ENCODE results near the gene INPP4B. TPM values are rescaled to one million over a fixed set of nuclear protein-coding genes. Genes with fewer than 3 reads are reported as not detected.

The INPP4B gene
- total RNA-seq, 1 donor from 2014 or later = 10.9 TPM

DNA sequence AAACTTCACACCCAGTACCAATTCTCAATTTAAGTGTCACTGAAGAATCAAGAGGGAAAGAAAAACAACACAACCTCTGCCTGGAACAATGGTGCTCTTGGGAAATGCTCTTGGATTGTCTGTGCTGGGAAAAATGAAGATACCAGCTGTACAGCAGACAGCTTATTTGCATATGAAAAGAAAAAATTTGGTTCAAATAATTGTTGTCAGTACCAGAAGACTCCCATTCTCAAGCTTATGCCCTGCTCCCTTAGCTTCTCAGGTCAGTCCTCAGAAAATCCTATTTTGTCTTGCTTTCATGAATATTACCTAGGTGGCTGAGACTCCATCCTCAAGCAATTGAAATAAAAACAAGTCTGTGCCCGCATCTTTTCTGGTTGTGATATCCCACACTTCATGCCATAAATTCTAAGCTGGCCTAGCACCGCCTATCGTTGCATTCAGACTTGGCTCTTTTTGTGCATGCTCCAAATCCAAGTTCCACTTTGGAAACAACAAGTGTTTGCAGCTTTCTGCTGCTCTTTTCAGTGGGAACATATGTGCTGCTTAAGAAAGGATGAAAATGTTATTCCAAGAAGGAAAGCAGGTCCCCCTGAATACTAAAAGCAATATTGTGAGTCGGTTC lies 431.6 kb downstream of the INPP4B start:
- H3K27me3 ChIP-seq (ENCODE audit: control insufficient read depth, insufficient read depth, low read length) = no peaks in the 10 kb centered on the region
- H3K4me3 ChIP-seq (ENCODE audit: low read depth, low read length) = no peak overlapping the region
- TF ChIP-seq, protein P1, sequence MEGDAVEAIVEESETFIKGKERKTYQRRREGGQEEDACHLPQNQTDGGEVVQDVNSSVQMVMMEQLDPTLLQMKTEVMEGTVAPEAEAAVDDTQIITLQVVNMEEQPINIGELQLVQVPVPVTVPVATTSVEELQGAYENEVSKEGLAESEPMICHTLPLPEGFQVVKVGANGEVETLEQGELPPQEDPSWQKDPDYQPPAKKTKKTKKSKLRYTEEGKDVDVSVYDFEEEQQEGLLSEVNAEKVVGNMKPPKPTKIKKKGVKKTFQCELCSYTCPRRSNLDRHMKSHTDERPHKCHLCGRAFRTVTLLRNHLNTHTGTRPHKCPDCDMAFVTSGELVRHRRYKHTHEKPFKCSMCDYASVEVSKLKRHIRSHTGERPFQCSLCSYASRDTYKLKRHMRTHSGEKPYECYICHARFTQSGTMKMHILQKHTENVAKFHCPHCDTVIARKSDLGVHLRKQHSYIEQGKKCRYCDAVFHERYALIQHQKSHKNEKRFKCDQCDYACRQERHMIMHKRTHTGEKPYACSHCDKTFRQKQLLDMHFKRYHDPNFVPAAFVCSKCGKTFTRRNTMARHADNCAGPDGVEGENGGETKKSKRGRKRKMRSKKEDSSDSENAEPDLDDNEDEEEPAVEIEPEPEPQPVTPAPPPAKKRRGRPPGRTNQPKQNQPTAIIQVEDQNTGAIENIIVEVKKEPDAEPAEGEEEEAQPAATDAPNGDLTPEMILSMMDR (IDR thresholded peaks at IDR 0.05; ENCODE audit: insufficient read depth, low read length, poor library complexity, severe bottlenecking) = no peak
- no peaks in the 10 kb centered on the region for H3K36me3 ChIP-seq (ENCODE audit: control insufficient read depth, insufficient read depth, low read length)
- DNase-seq (ENCODE audit: low read depth) = no peak

DNA sequence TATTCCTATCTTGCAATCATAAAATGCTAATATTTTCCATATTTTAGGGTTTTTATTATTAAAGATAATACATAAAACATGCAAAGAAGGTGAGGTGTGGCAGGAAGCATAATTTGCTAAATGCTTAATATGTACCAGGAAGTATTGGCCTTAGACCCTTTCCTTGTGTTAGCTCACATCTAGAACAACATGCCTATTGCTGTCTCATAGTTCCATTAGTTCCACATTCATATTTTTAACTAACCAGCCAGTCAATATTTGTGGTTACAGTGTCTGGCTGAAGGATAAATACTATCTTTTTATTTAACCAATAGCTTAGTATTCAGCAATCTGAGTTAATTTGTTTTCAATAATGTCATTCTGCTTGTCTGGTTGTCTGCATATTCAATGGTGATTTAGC lies 432.6 kb downstream of the INPP4B start:
- Histone ChIP-seq H3K4me3 (ENCODE audit: low read depth, low read length) (no peak overlapping the region), H3K36me3 (ENCODE audit: control insufficient read depth, insufficient read depth, low read length) (no peaks in the 10 kb centered on the region), H3K27me3 (ENCODE audit: control insufficient read depth, insufficient read depth, low read length) (no peaks in the 10 kb centered on the region)
- no peak for DNase-seq (ENCODE audit: low read depth)
- TF ChIP-seq, protein P1 (IDR thresholded peaks at IDR 0.05; ENCODE audit: insufficient read depth, low read length, poor library complexity, severe bottlenecking) = no peak

DNA sequence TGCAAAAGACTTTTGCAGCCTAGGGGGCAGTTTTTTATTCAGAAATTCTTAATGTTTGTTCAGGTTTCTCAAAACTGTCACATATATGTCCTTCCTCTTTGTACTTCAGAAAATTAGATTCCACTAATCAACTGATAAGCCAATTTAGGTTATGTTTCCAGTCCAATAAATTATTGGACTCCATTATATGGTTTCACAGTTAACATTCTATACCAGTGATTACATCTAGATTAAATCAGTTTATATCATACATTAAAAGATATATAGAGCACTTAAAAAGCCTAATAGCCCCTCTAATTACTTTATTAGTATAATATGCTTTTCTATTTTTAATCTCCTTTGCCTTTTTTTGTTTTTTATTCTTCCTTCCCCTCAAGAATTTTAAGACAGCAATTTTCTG lies 434.1 kb downstream of the INPP4B start:
- DNase-seq (ENCODE audit: low read depth) = no peak
- Histone ChIP-seq H3K27me3 (ENCODE audit: control insufficient read depth, insufficient read depth, low read length) (no peaks in the 10 kb centered on the region), H3K36me3 (ENCODE audit: control insufficient read depth, insufficient read depth, low read length) (no peaks in the 10 kb centered on the region), H3K4me3 (ENCODE audit: low read depth, low read length) (no peak overlapping the region)
- TF ChIP-seq, protein P1 (IDR thresholded peaks at IDR 0.05; ENCODE audit: insufficient read depth, low read length, poor library complexity, severe bottlenecking) = no peak

DNA sequence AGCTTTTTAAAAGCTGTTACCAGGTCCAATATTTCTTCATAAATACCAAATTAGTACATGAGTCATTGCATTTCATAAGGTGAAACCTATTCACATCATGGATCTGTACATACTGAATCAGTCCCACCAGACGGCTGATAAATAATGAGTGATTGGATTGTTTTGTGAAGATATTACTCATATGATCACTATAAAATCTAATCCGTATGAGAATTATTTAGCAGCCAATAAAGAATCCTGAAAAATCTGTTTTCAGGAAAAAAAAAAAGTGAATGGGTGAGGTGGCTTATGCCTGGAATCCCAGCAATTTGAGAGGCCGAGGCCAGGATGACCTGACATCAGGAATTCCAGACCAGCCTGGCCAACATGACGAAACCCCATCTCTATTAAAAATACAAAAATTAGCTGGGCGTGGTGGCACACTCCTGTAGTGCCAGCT lies 438.1 kb downstream of the INPP4B start:
- TF ChIP-seq, protein P1 (IDR thresholded peaks at IDR 0.05; ENCODE audit: insufficient read depth, low read length, poor library complexity, severe bottlenecking) = no peak
- Histone ChIP-seq H3K4me3 (ENCODE audit: low read depth, low read length) (no peak overlapping the region), H3K27me3 (ENCODE audit: control insufficient read depth, insufficient read depth, low read length) (no peaks in the 10 kb centered on the region), H3K36me3 (ENCODE audit: control insufficient read depth, insufficient read depth, low read length) (no peaks in the 10 kb centered on the region)
- DNase-seq (ENCODE audit: low read depth) = no peak

DNA sequence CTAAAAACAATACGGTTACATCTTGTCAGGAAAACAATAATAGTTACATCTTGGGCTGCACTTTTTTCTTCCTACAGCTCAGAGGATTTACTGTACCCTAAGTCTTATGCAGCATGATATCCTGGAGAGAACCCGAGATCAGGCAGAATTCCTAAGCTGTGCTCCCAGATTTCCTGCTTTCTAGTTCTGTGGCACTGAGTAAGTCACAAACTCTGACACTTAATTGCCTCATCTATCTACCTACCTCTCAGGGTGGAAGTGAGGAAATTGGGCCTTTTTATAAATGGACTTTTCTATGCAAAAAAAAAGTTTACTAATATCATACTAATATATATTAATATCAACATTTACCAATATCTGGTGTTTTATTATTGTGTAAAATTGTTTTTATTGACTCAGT lies 438.5 kb downstream of the INPP4B start:
- TF ChIP-seq, protein P1 (IDR thresholded peaks at IDR 0.05; ENCODE audit: insufficient read depth, low read length, poor library complexity, severe bottlenecking) = no peak
- H3K4me3 ChIP-seq (ENCODE audit: low read depth, low read length) = no peak overlapping the region
- no peaks in the 10 kb centered on the region for H3K36me3 ChIP-seq (ENCODE audit: control insufficient read depth, insufficient read depth, low read length)
- DNase-seq (ENCODE audit: low read depth) = no peak
- no peaks in the 10 kb centered on the region for H3K27me3 ChIP-seq (ENCODE audit: control insufficient read depth, insufficient read depth, low read length)

DNA sequence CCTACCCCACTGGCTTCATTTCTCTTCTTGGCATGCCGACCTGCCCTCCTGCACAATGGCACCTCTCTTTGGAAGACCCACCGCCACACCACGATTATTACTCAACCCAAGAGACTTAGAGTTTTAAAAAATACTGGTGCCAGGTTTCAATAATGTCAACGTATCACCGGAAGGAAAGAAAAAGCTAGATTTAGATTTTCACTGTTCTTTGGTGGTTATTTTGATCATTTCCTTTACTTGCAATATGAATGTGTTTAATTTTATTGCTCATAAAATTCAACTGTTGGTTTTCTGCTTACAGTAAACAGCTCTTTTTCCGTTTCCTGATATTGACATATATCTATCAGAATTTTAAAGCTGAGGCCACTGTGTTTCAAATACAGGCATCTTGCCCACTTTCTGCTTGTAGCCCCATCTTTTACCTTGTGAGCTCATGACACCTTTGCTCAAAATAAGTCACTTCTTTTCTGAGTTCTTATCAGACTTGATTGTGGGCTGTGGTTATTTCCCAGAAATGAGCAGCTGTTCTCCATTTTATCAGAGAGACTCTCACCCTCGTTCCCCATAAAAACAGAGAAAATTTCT lies 439.1 kb downstream of the INPP4B start:
- TF ChIP-seq, protein P1 (IDR thresholded peaks at IDR 0.05; ENCODE audit: insufficient read depth, low read length, poor library complexity, severe bottlenecking) = no peak
- Histone ChIP-seq H3K4me3 (ENCODE audit: low read depth, low read length) (no peak overlapping the region), H3K27me3 (ENCODE audit: control insufficient read depth, insufficient read depth, low read length) (no peaks in the 10 kb centered on the region), H3K36me3 (ENCODE audit: control insufficient read depth, insufficient read depth, low read length) (no peaks in the 10 kb centered on the region)
- no peak for DNase-seq (ENCODE audit: low read depth)
